GM21360 (cell line): ENCODE data around the gene PRKG1.

Experiments
- ATAC-seq: cut with Tn5 transposase; IDR thresholded peaks from one replicate; pipeline ENCODE4 v1.9.1; 2021; ENCODE audit warnings: mild to moderate bottlenecking, moderate library complexity; ENCODE audit not compliant: unreplicated experiment

PRKG1 gene

DNA sequence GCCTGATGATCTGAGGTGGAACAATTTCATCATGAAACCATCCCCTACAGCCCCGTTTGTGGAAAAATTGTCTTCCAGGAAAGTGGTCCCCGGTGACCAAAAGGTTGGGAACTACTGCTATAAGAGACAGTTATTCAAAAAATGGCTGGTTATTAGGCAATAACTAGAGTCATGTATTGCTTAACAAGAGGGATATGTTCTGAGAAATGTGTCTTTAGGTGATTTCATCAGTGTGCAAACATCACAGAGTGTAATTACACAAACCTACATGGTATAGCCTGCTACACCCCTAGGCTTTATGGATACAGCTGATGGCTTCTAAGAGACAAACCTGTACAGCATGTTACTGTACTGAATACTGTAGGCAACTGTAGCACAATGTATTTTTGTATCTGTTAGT, 696.4 kb downstream of the PRKG1 start:
- ATAC-seq = no peak

- no peak for ATAC-seq
These were observed 698.1 kb downstream of the PRKG1 start for GRCh38 chr10:51772387-51772786.

DNA sequence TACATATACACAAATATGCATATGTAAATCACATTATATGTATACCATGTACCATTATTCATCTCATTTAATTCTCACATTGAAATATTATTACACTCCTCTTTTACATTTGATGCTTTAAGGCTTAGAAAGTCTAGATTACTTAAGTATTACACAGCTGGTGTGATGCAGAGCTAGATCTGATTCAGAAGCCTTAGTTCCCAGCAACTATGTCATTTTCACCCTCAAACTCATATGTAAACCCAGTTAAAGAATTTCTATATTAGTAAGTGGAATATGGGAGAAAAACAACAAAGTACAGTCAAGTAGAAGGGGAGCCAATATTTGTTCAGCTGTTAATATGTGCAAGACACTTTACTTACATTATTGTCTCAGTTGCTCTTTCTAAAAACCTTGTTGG, 699.4 kb downstream of the PRKG1 start:
- ATAC-seq = no peak

DNA sequence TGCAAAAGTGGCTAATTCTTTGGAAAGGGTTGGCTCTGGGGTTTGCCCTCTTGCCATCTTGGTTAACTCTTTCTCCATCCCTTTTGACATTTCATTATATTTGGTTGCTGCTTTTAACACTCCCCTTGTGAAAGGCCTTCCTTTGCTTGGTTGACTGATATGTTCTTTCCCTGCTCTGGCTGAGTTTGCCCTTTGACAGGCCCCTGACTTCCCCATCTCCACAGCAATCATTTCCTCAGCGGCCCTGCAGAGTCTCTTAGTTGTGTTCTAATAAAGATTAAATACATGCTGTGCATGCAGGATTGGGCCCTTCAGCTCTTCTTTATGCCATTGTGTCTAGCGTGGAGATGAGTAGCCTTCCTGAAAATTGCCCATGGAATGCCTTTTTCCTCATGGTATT, 709.7 kb downstream of the PRKG1 start:
- ATAC-seq = no peak

DNA sequence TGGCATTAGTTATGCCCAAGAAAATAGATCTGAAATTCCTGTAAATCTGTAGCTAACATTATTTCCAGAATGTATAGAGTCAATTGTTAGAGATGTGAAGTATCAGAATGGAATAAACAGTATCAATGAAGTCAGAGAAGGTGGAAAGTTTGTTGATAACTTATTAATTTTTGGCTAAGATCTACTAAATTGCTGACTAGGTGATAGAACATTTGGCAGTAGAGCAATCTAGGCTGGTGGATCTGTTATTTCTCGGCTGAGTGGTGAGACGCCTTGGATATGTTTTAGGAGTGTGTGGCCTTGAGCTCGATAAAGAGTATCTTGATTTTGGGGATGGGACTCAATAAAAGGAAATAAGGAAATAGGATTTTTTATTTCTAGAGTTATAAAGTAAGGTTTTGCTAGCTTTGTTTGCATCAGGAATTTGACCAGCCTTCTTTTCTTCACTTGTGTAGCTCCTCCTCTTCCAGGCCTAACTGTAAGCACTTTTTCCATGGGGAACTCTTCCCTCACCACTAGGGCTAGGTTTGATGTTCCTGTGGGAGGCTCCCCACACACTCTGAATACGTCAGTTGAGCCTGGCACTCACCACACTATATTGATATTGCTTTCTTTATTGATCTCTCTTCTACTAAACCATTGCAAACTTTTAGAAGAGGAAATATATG, 711.9 kb downstream of the PRKG1 start:
- ATAC-seq = no peak

DNA sequence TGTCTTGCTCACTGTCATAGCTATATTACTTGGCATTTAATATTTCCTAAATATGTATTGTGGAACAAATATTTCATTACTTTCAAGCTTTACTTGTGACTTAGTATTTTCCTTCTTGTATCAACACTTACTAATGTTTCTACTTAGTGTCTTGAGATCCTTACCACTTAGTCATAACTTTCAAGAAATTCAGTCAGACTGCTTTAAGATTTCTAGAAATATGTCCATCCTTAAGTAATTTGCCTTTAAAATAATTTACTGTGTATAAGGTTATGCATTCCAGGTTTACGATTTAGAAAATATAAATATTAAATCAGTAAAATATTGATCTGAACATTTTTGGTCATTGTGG, 712.4 kb downstream of the PRKG1 start:
- ATAC-seq = no peak

GRCh38 chr10:51788273-51788672, 714.0 kb downstream of the PRKG1 start:
- no peak for ATAC-seq

- no peak for ATAC-seq
These were observed 714.8 kb downstream of the PRKG1 start for GRCh38 chr10:51789118-51789517.

- no peak for ATAC-seq
These were observed 715.6 kb downstream of the PRKG1 start for GRCh38 chr10:51789903-51790302.

DNA sequence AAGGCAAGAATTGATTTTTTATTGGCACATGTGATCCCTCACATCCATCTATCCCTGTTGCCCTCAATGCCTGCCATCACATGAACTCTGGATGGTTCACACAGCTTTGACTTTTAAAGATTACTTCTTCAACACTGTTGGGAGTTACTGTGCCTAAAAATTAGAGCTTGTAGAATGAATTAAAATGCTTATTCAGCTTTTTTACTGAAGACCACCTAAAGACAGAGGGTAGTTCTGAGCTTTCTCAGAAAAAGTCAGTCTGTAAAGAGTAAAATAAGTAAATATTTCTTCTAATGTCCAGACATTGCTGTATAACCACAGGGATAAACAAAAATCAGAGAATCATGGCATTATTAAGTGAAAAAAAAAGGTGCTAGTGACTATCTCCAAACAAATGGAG, 718.4 kb downstream of the PRKG1 start:
- no peak for ATAC-seq

DNA sequence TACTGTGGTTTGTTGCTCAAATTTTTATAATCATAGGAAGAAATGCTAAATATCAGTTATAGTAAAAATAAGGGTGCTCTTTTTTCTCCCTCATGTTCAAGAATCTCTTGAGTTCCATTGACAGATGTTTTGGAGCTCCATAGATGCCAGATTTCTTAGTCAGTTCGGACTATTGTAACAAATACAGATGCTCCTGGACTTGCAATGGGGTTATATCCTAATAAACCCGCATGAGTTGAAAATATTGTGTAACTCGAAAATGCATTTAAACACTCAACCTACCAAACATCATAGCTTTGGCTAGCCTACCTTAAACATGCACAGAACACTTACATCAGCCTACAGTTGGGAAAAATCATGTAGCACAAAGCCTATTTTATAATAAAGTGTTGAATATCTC, 725.8 kb downstream of the PRKG1 start:
- no peak for ATAC-seq

GRCh38 chr10:51800725-51801424, 726.6 kb downstream of the PRKG1 start:
- ATAC-seq = no peak

DNA sequence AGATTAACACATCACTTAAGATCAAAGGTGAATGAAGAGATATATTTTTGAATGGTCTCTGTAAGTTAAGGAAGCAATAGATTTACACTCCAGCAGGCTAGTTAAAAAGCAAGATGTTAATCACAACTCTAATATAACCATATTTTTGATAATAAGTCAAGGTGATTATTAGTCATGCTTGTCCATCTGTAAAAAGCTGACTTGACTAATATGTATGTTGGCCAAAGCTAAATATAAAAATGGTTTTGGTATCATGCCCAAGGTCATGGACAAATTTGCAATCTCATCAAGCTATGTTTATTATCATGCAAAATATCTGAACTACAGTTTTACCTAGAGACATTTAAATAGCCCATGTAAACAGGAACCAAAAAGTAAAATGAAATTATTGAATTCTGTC, 727.7 kb downstream of the PRKG1 start:
- ATAC-seq = no peak

- no peak for ATAC-seq
These were observed 730.6 kb downstream of the PRKG1 start for GRCh38 chr10:51804866-51805265.

DNA sequence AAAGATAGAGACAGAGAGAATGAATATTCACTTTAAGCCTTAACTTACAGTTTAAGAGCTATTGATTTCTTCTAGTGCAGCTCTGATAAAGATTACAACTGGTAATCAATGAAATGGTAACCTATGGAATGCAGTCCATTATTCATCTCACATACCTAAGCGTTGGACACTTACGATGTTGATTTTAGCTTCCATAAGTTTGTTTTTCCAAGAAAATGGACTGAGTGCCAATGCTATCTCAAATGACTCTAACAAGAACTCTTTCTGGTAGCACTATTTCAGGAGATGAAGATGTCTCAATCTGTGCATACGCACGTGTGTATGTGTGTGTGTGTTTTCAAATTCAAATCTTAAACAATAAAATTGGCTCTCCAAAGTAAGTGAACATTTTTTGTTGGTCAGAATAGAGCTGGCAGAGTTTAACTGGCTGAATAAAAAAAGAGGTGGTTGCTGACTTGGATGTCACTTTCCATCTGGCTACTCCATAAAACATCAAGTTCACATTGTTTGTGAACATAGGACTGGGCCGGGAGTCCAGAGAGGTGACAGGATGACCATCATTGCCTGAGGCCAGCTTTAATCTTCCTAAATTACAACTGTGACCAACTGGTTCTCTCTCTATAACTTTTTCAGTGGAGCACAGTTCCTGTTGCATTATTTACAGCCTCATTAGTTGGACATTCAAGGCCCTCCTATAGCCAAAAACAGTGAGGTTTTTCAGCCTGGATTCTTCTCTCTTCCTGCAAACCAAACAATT, 732.0 kb downstream of the PRKG1 start:
- no peak for ATAC-seq

GRCh38 chr10:51808187-51808586, 733.9 kb downstream of the PRKG1 start:
- no peak for ATAC-seq

DNA sequence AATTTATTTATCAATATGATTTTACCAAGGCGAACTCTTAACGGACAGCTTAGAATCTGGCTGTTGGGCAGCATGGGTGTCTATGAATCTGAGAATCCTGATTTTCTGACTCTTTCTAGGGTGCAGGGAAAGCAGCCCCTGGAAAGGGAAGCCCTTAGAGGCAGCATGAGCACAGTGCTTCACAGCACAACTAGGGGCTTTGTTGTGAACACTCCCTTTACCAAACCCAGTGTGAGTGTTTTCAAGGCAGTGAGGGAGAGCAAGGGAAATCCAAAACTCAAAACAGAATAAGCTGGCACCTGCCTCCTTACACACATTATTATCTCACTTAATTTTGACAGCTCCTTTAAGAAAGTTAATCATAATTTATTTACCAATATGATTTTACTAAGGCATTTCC, 741.4 kb downstream of the PRKG1 start:
- ATAC-seq = no peak

- no peak for ATAC-seq
These were observed 746.8 kb downstream of the PRKG1 start for GRCh38 chr10:51821045-51821444.

- no peak for ATAC-seq
These were observed 747.5 kb downstream of the PRKG1 start for GRCh38 chr10:51821745-51822144.

GRCh38 chr10:51832652-51833383, 758.5 kb downstream of the PRKG1 start:
- peak; percentile 89 for ATAC-seq

- no peak for ATAC-seq
These were observed 760.3 kb downstream of the PRKG1 start for GRCh38 chr10:51834548-51834947.
